Stomach (tissue), 4 donors: Measurements from ENCODE around the gene UHRF1.
A peak's percentile ranks its signal among the peaks of the same experiment; 100 is the strongest.

ENCODE experiments used
- EP300 ChIP-seq: sonication (generic); formaldehyde crosslinking; IDR thresholded peaks from one replicate; pipeline ENCODE4 v1.6.1; 2017; ENCODE audit warnings: antibody characterized with exemption
- POLR2A ChIP-seq, 4 donors: fragments of 450-650 bp; IDR thresholded peaks; one replicate each; pipeline ENCODE4 v1.6.1; 2016; ENCODE audit warnings: antibody characterized with exemption in 4 of 4, control low read depth in 2 of 4, mild to moderate bottlenecking in 1 of 4, moderate library complexity in 1 of 4
- TF ChIP-seq, protein P1 (sequence below), 7 experiments: fragments of 450-650 bp in 4 of 7; fragments of 200-600 bp in 3 of 7; sonication (generic) in 3 of 7; IDR thresholded peaks; one replicate each; pipeline ENCODE4 v1.5.1; 2016 to 2019; ENCODE audit warnings: antibody characterized with exemption in 7 of 7, control low read depth in 2 of 7, mild to moderate bottlenecking in 1 of 7

DNA sequence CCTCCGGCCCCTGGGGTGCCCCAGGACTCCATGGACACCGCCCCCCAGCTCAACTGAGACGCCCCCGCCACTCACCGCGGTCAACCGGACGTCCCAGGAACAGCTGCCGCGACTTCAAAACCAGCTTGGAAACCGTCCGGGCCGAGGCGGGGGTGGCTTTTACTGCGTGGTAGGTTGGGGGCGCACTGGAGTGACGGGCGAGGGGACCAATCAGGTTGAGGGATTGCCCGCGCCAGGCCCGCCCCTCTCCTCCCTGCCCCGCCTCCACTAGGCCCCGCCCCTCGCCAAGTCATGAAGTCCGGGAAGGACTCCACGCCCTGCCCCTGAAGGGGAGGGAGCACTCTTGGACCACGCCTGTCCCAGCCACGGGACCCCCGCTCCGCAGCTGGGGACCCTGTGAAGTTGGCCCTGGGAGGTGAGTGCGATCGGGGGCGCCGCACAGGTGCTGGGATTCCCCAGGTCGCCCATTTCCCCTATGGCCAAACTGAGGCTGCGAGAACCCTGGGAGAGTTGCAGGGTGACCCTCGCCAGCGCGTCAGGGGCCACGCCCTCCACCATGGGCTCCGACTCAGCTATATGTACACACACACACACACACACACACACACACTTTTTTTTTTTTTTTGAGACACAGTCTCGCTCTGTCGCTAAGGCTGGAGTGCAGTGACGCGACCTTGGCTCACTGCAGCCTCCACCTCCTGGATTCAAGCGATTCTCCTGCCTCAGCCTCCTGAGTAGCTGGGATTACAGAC lies 41.6 kb upstream of the UHRF1 start, which contains the start of gene PLIN3:
- no peak for TF ChIP-seq EP300
- TF ChIP-seq, protein P1, sequence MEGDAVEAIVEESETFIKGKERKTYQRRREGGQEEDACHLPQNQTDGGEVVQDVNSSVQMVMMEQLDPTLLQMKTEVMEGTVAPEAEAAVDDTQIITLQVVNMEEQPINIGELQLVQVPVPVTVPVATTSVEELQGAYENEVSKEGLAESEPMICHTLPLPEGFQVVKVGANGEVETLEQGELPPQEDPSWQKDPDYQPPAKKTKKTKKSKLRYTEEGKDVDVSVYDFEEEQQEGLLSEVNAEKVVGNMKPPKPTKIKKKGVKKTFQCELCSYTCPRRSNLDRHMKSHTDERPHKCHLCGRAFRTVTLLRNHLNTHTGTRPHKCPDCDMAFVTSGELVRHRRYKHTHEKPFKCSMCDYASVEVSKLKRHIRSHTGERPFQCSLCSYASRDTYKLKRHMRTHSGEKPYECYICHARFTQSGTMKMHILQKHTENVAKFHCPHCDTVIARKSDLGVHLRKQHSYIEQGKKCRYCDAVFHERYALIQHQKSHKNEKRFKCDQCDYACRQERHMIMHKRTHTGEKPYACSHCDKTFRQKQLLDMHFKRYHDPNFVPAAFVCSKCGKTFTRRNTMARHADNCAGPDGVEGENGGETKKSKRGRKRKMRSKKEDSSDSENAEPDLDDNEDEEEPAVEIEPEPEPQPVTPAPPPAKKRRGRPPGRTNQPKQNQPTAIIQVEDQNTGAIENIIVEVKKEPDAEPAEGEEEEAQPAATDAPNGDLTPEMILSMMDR (IDR thresholded peaks at IDR 0.05), result peak in 1 of 7 experiments; percentile 15
- no peak for TF ChIP-seq POLR2A (IDR thresholded peaks at IDR 0.05)
